ENCODE results near the gene SENP1.

DNA sequence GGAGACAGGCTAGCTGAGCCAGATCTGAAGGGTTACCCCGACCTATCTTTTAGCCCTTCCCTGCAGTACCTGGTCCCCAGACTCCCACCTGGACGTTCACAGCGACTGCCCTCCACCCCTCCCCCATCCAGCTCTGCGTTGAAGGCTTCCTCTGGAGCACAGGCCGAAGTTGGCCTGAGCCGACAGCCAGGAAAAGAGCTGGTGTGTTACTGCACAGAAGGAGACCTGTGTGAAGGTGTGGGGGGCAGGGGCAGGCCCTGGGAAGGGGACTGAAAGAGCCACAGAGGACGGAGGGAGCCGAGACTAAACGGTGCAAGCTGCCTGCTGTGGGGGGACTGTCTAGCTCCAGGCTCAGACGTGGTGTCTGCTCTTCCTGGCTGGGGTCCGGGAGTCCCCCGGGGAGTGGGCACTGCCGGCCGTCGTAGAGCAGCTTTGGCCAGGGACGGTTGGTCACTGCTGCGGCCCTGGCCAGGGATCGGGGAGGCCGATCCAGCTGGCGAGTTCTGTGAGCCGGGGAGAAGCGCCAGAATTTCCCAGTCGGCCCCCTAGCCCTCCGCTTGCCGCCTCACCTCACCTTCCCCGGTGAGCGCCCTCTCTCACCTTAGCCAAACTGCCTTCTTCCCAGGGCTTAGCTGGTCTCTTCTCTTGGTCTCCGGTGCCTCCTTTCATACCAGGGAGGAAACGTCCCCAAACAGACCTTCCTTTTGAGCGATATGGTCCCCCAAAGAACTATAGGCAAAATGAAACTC, 100.7 kb downstream of the SENP1 start:
- TF ChIP-seq, protein P1, sequence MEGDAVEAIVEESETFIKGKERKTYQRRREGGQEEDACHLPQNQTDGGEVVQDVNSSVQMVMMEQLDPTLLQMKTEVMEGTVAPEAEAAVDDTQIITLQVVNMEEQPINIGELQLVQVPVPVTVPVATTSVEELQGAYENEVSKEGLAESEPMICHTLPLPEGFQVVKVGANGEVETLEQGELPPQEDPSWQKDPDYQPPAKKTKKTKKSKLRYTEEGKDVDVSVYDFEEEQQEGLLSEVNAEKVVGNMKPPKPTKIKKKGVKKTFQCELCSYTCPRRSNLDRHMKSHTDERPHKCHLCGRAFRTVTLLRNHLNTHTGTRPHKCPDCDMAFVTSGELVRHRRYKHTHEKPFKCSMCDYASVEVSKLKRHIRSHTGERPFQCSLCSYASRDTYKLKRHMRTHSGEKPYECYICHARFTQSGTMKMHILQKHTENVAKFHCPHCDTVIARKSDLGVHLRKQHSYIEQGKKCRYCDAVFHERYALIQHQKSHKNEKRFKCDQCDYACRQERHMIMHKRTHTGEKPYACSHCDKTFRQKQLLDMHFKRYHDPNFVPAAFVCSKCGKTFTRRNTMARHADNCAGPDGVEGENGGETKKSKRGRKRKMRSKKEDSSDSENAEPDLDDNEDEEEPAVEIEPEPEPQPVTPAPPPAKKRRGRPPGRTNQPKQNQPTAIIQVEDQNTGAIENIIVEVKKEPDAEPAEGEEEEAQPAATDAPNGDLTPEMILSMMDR (IDR thresholded peaks at IDR 0.05): no peak
- TF ChIP-seq POLR2A (IDR thresholded peaks at IDR 0.05): no peak
